Activated CD4-positive, CD25-positive, alpha-beta regulatory T cell (primary cell): ENCODE measurements around the gene AEBP2.
"Not testable (repeated sequence)": the region's sequence is repeated elsewhere in the genome, so short reads cannot be mapped to it uniquely, and the experiment has no call there.

Experiments used
- DNase-seq, 4 experiments: peaks; one replicate each; lab custom pipeline; 2025; lab: John Stamatoyannopoulos, UW

Gene AEBP2

GRCh38 chr12:19454837-19455236 lies 15.5 kb downstream of the AEBP2 start:
- no peak for DNase-seq

- no peak for DNase-seq
Measured at GRCh38 chr12:19456176-19456575, 16.9 kb downstream of the AEBP2 start.

- no peak for DNase-seq
Measured at GRCh38 chr12:19457561-19457960, 18.3 kb downstream of the AEBP2 start.

GRCh38 chr12:19458733-19459132 lies 19.4 kb downstream of the AEBP2 start:
- no peak for DNase-seq

- no peak for DNase-seq
Measured at GRCh38 chr12:19461999-19462398, 22.7 kb downstream of the AEBP2 start.

GRCh38 chr12:19462406-19462805 lies 23.1 kb downstream of the AEBP2 start:
- no peak for DNase-seq

- no peak for DNase-seq
Measured at GRCh38 chr12:19464192-19464580, 24.9 kb downstream of the AEBP2 start.

GRCh38 chr12:19465711-19466110 lies 26.4 kb downstream of the AEBP2 start:
- DNase-seq = no peak

- no peak for DNase-seq
Measured at GRCh38 chr12:19474147-19474546, 34.9 kb downstream of the AEBP2 start.

GRCh38 chr12:19475884-19476505 lies 36.7 kb downstream of the AEBP2 start:
- DNase-seq = not testable (repeated sequence)

- no peak for DNase-seq
Measured at GRCh38 chr12:19477071-19477470, 37.8 kb downstream of the AEBP2 start.

- no peak for DNase-seq
Measured at GRCh38 chr12:19480459-19480858, 41.2 kb downstream of the AEBP2 start.

- DNase-seq = no peak
Measured at GRCh38 chr12:19482036-19482435, 42.7 kb downstream of the AEBP2 start.

- peak in 1 of 4 experiments; percentile 5 for DNase-seq
Measured at GRCh38 chr12:19482551-19483109, 43.3 kb downstream of the AEBP2 start.

GRCh38 chr12:19483727-19484126 lies 44.4 kb downstream of the AEBP2 start:
- no peak for DNase-seq

GRCh38 chr12:19484738-19485137 lies 45.4 kb downstream of the AEBP2 start:
- DNase-seq = no peak

- no peak for DNase-seq
Measured at GRCh38 chr12:19485240-19485639, 45.9 kb downstream of the AEBP2 start.

- no peak for DNase-seq
Measured at GRCh38 chr12:19489168-19489567, 49.9 kb downstream of the AEBP2 start.

GRCh38 chr12:19490908-19491307 lies 51.6 kb downstream of the AEBP2 start:
- DNase-seq = no peak

GRCh38 chr12:19491863-19492262 lies 52.6 kb downstream of the AEBP2 start:
- DNase-seq = no peak

- no peak for DNase-seq
Measured at GRCh38 chr12:19496219-19496878, 57.1 kb downstream of the AEBP2 start.

GRCh38 chr12:19498099-19498498 lies 58.8 kb downstream of the AEBP2 start:
- no peak for DNase-seq

- no peak for DNase-seq
Measured at GRCh38 chr12:19499030-19499429, 59.7 kb downstream of the AEBP2 start.

- no peak for DNase-seq
Measured at GRCh38 chr12:19506497-19506896, 67.2 kb downstream of the AEBP2 start.
